D721Med (cell line): ENCODE results near the gene AGAP1.

ENCODE experiments used
- DNase-seq: peaks from one replicate; pipeline ENCODE4 v3.0.0; 2011; ENCODE audit warnings: low spot score; ENCODE audit not compliant: insufficient read length
- FAIRE-seq: peaks from 2 replicates; lab custom pipeline; 2011; peaks lifted over from hg19 to GRCh38; lab: Jason Lieb, UNC
- TF ChIP-seq, protein P1 (sequence below): IDR thresholded peaks from 2 replicates; pipeline ENCODE4 v1.5.1; 2012; ENCODE audit warnings: mild to moderate bottlenecking, control low read depth; ENCODE audit not compliant: insufficient read depth; ENCODE audit errors: missing control alignments

The AGAP1 gene

GRCh38 chr2:235850771-235851551, 357.1 kb downstream of the AGAP1 start:
- FAIRE-seq = no peak
- TF ChIP-seq, protein P1, sequence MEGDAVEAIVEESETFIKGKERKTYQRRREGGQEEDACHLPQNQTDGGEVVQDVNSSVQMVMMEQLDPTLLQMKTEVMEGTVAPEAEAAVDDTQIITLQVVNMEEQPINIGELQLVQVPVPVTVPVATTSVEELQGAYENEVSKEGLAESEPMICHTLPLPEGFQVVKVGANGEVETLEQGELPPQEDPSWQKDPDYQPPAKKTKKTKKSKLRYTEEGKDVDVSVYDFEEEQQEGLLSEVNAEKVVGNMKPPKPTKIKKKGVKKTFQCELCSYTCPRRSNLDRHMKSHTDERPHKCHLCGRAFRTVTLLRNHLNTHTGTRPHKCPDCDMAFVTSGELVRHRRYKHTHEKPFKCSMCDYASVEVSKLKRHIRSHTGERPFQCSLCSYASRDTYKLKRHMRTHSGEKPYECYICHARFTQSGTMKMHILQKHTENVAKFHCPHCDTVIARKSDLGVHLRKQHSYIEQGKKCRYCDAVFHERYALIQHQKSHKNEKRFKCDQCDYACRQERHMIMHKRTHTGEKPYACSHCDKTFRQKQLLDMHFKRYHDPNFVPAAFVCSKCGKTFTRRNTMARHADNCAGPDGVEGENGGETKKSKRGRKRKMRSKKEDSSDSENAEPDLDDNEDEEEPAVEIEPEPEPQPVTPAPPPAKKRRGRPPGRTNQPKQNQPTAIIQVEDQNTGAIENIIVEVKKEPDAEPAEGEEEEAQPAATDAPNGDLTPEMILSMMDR = no peak
- no peak for DNase-seq

GRCh38 chr2:235851828-235852525, 358.1 kb downstream of the AGAP1 start:
- FAIRE-seq = no peak
- TF ChIP-seq, protein P1 = no peak
- DNase-seq = no peak

DNA sequence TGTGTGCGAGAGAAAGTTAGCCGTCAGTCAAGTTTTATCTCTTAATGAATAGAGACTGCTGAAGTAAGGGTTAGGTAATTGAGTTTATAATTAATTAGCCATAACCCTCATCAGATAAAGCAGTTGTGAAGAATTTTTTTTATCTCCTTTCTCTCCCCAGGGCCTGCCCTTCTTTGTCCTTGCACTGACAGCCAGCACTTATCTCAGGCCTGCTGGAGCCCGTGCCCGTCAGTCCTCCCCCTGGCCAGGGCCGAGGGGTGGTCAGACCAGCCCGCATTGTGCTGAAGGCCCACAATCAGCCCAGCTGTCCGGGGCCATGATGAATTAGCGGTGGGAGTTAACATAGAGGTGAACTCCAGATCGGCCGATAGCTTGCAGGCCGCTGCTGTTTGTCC, 358.7 kb downstream of the AGAP1 start:
- DNase-seq (no peak), FAIRE-seq (no peak)
- TF ChIP-seq, protein P1 = no peak

DNA sequence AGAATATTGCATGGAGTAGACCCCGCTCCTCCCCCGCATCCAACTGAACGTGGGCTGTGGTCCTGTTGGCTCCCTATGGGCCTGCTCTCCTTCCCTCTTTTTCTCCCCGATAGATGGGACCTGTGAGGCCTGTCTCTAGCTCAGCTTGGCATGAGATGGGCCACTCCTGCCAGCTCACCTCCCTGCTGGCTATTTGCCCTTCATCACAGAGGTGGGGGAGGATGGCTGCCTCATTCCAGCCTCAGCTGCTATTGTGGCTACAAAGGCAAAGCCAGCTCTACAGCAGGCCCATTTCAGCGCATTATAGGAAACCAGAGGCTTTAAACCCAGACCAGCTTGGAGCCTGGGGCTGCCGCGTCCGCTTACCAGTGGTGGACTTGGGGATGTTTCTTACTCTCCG, 360.4 kb downstream of the AGAP1 start:
- DNase-seq (no peak), FAIRE-seq (no peak)
- TF ChIP-seq, protein P1 = no peak

- TF ChIP-seq, protein P1 = no peak
- DNase-seq (no peak), FAIRE-seq (no peak)
Measured at GRCh38 chr2:235855011-235855410, 361.2 kb downstream of the AGAP1 start.

DNA sequence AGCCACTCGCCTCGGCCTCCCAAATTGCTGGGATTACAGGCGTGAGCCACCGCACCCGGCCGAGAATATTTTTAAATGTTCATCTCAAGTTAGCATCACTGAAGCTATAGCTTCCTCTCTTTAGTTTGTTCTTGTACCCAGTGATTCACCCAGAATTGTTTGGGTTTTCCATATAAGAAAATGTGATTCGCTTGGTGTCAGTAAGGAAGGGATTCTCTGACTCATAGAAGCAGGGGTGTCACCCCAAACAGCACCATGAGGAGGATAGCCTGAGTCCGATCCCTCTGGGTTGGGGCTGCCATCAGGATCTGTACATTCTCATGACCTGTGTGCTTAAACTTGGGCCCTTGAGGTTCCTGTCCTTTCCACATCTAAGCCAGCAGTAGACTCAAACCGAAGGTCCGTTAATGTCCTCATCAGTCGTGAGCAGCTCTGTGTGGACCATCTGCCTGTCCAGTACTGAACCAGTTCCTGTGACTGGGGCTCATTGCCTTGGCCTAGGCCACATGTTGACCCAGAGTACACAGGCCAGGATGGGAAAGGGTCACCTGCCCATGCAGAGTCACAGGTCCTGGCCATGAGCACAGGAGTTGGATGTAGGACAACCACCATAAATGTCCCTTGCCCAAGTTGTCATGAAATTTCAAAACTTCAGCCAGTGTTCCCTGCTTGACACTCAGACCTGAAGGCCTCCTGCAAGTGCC, 362.5 kb downstream of the AGAP1 start:
- DNase-seq = no peak
- FAIRE-seq = no peak
- TF ChIP-seq, protein P1 = no peak
